Measurements from ENCODE around the gene BRD1. TPM values are rescaled to one million over a fixed set of nuclear protein-coding genes. Genes with fewer than 3 reads are reported as not detected.

Gene BRD1
- polyA plus RNA-seq, 1 experiment, result 4.6 TPM

DNA sequence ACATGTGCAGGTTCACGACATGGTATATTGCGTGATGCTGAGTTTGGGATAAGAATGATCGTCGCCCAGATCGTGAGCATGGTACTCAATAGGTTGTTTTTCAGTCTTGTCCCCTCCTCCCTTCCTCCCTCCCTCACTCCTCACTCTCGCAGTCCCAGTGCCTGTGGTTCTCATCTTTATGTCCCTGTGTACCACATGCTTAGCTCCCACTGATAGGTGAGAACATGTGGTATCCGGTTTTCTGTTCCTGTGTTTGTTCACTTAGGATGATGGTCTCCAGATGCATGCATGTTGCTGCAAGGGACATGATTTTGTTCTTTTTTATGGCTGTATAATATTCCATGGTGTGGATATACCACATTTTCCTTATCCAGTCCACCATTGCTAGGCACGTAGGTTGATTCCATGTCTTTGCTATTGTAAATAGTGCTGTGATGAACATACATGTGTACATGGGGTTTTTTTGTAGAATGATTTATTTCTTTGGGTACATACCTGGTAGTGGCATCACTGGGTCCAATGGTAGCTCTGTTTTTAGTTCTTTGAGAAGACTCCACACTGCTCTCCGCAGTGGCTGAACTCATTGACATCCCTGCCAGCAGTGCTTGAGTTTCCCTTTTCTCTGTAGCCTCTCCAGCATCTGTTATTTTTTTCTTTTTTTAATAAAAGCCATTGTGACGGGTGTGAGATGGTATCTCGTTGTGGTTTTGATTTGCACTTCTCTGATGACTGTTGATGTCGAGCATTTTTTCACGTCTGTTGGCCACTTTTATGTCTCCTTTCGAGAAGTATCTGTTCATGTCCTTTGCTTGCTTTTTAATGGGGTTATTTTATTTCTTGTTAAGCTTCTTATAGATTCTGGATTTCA, 42.4 kb upstream of the BRD1 start:
- DNase-seq (ENCODE audit: low read depth), result no peak
- Histone ChIP-seq H3K36me3 (ENCODE audit: control insufficient read depth, insufficient read depth, low read length) (no peaks in the 10 kb centered on the region), H3K27me3 (ENCODE audit: control insufficient read depth, insufficient read depth, low read length) (no peaks in the 10 kb centered on the region), H3K4me3 (ENCODE audit: low read depth, low read length) (no peak overlapping the region)
- ChIA-PET CTCF (interaction anchor here (1.0 kb wide), 1 partner anchor 10 kb away, joined by 4 read pairs; no protein-coding TSS in a partner anchor), POLR2A (no interaction called here)
- TF ChIP-seq, protein P1, sequence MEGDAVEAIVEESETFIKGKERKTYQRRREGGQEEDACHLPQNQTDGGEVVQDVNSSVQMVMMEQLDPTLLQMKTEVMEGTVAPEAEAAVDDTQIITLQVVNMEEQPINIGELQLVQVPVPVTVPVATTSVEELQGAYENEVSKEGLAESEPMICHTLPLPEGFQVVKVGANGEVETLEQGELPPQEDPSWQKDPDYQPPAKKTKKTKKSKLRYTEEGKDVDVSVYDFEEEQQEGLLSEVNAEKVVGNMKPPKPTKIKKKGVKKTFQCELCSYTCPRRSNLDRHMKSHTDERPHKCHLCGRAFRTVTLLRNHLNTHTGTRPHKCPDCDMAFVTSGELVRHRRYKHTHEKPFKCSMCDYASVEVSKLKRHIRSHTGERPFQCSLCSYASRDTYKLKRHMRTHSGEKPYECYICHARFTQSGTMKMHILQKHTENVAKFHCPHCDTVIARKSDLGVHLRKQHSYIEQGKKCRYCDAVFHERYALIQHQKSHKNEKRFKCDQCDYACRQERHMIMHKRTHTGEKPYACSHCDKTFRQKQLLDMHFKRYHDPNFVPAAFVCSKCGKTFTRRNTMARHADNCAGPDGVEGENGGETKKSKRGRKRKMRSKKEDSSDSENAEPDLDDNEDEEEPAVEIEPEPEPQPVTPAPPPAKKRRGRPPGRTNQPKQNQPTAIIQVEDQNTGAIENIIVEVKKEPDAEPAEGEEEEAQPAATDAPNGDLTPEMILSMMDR (IDR thresholded peaks at IDR 0.05; ENCODE audit: insufficient read depth, low read depth, low read length), result no peak

DNA sequence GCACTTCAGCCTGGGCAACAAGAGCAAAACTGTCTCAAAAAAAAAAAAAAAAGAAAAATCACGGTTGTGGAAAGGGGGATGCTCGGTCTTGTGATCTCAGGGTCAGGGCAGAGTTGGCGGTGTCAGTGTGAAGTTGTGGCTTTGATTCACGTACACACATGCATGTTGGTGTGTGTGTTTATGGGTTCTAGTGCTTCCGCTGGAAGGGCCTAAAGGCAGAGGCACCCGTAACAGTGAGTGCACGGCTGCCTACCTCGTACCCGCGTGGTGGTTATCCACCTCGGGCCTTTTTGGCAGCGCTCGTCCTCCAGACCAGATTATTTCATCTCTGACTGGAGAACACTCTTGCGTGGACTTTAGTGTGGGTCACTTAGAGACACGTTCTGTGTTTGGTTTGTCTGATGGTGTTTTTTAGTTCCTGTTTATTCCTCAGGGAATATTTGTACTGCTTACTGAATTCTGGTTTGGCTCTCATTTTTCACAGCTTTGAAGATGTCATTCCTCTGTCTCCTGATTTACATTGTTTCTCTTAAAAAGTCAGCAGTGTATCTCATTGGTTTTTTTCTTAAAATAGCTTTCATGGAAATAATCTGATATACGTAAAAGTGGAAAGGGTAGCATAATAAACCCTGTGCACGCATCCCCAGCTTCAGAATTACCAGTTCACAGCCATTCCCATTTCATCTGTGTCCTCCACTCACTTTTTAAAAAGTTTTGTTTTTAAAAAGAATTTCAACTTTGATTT, 41.6 kb upstream of the BRD1 start:
- TF ChIP-seq, protein P1 (IDR thresholded peaks at IDR 0.05; ENCODE audit: insufficient read depth, low read depth, low read length), result no peak
- CTCF ChIA-PET, result interaction anchor here (1.0 to 1.5 kb wide), 2 partner anchors 11 to 12 kb away, joined by 4 read pairs; no protein-coding TSS in a partner anchor
- Histone ChIP-seq H3K4me3 (ENCODE audit: low read depth, low read length) (no peak overlapping the region), H3K36me3 (ENCODE audit: control insufficient read depth, insufficient read depth, low read length) (no peaks in the 10 kb centered on the region), H3K27me3 (ENCODE audit: control insufficient read depth, insufficient read depth, low read length) (no peaks in the 10 kb centered on the region)
- DNase-seq (ENCODE audit: low read depth), result no peak
- POLR2A ChIA-PET, result no interaction called here

DNA sequence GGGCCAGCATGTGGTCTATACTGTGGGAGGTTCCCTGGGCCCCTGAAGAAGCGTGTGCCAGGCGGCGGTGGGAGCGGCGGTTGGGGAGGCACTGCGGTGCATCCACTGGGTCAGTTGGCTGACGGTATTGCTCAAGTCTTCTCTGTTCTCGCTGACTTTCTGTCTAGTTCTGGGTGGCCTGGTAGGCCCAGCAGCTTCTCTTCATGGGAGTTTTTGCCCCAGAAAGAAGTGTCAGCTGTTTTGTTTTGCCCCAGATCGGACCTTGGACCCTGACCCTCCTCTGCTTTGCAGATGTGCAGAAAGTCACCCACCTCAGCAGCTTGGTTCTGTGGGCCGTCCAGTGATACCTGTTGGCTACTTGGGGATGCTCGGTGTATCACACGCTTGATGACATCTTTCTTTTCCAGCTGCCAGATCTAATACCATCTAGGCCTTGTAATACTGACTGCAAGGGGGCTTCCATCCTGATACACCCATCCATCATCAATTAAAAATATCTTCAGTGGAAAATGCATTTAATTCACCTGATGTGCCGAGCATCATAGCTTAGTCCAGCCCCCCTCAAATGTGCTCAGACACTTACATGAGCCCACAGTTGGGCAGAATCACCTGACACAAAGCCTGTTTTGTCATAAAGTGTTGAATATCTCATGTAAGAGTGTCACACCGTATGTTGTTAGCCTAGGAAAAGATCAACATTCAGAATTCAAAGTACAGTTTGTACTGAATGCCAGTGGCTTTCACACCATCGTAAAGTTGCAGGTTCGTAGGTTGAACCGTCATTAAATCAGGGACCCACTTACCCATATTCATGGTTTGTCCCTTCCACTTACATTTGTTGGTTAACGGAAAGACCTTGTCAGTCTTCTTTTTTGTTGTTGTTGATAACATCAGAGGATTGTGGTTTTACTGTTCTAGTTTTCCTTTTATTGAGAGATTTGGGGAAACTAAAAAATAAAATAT, 39.9 kb upstream of the BRD1 start:
- ChIA-PET POLR2A (no interaction called here), CTCF (interaction anchor here (1.5 kb wide), 1 partner anchor 10 kb away, joined by 4 read pairs; no protein-coding TSS in a partner anchor)
- no peak for DNase-seq (ENCODE audit: low read depth)
- TF ChIP-seq, protein P1 (IDR thresholded peaks at IDR 0.05; ENCODE audit: insufficient read depth, low read depth, low read length), result no peak
- no peak overlapping the region for H3K4me3 ChIP-seq (ENCODE audit: low read depth, low read length)
- H3K27me3 ChIP-seq (ENCODE audit: control insufficient read depth, insufficient read depth, low read length), result no peaks in the 10 kb centered on the region
- H3K36me3 ChIP-seq (ENCODE audit: control insufficient read depth, insufficient read depth, low read length), result no peaks in the 10 kb centered on the region

DNA sequence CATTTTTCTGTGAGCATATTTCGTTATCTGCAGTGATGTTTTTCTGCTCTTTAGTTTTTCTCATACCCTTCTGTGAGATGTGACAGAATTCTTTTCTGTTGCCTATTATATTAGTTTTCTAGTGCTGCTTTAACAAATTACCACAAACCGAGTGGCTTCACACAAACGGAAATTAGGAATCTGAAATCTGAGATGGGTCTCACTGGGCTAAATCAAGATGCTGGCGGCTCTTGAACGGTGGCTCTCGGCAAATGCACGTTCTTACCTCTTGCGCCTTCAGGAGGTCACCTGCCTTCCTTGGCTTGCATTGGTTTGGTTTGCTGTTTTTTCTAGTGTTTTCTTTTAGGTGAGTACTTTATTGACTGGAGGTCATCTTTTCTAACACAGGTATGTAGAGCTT, 39.0 kb upstream of the BRD1 start:
- CTCF ChIA-PET, result no interaction called here
- POLR2A ChIA-PET, result no interaction called here

More for the DNA sequence above, 39.0 kb upstream of the BRD1 start:
- Histone ChIP-seq H3K4me3 (ENCODE audit: low read depth, low read length) (no peak overlapping the region), H3K27me3 (ENCODE audit: control insufficient read depth, insufficient read depth, low read length) (no peaks in the 10 kb centered on the region), H3K36me3 (ENCODE audit: control insufficient read depth, insufficient read depth, low read length) (no peaks in the 10 kb centered on the region)
- TF ChIP-seq, protein P1 (IDR thresholded peaks at IDR 0.05; ENCODE audit: insufficient read depth, low read depth, low read length), result no peak
- no peak for DNase-seq (ENCODE audit: low read depth)

Data from BJ (cell line).